ENCODE data around the gene SMAD7.

SMAD7 gene

DNA sequence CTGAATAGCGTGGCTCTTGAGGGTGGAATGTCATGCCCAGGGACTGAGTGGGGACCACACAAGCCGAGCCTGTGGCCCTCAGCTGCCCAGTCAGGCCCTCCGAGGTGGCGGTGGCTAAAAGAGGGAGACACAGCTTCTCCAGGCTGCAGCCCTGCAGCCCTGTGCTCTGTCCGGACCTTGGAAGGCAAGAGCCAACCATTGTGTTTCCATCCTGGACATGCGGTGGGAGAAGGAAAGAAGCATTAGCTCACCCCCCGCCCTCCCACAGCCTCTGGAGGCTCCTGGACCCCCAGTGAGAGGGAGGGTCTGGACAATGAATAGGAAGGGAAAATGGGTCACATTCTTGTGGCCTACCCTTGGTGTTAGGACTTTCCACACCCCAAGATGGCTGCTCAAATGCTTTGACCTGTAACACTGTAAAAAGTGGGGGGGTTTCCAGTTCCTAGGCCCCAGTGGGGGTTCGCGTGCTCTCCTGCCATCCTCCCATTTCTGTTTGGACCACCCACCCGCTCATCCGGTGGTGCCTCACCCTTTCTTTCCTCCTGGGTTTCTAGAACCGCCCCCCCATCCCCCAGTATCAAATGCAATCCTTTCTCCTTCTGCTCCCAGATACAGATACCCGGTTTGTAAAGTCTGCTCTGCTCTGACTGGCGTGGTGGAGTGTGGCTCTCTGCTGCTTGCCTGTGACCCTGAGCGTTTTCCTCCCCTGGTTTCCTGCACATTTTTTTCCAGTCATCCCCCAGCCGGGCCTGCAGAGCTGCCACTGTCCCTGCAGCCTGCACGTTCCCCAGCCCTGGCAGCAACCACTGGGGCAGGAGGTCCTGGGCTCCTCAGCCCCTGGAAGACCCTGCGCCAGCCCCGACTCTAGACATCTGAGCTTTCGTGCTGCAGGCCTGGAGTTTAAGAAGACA, 36.3 kb upstream of the SMAD7 start:
- no peak for DNase-seq (ENCODE audit: low spot score)

DNA sequence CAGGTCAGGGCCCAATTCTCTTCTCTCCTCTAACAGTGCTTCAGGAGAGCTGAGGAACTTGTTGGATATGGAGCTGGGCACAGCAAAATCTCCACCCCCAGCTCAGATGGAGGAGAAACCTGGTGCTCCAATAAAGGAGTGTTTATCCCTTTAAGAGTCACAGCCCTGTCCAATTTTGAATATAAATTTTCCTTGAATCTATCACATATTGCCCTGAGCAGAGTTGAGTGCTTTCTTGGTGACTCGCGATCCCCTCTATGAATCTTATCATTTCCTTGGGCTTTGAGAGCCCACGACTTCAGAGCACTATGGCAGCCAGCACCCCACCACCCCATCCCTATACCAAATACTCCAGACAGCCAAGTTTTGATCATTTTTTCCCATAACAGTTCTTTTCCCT, 34.4 kb upstream of the SMAD7 start:
- DNase-seq (ENCODE audit: low spot score), result no peak

DNA sequence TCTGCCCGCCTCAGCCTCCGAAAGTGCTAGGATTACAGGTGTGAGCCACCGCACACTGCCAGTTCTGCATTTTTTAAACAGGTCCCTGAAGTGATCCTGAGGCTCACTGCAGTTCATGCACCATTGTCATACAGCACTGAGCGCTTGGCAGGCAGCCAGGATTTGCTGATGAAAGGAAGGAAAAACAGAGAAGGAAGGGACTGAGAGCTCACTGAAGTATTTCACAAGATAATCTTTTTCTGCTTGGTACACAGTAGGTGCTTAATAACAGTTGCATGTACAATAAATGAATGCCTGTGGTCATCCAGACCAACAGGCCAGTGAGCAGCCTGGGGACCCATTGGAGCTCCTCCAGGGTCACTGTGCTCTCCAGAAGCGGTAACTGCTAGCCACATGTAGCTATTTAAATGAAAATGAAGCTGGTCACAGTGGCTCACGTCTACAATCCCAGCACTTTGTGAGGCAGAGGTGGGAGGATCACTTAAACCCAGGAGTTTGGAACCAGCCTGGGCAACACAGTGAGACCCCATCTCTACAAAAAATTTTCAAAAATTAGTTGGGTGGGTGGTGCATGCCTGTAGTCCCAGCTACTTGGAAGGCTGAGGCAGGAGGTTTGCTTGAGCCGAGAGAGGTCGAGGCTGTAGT, 33.1 kb upstream of the SMAD7 start:
- DNase-seq (ENCODE audit: low spot score), result no peak

DNA sequence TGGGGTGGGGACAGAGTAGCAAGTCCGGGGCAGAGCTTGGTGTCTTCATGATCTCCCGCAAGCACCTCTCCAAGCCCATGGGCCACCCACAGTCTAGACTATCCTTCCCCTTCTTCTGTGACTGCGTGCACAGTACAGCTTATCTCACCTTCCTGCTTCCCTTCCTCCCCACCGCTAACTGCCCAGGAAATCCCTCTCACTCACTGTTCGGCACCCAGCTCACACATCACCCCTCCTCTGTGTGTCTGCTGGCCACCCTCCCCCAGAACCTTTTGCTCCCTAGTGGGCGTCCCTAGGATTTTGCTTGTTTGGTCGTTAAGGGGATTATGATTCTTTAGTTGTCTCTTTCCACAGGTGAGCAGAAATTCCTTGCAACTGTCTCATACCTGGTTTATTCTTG, 31.5 kb upstream of the SMAD7 start:
- no peak for DNase-seq (ENCODE audit: low spot score)

DNA sequence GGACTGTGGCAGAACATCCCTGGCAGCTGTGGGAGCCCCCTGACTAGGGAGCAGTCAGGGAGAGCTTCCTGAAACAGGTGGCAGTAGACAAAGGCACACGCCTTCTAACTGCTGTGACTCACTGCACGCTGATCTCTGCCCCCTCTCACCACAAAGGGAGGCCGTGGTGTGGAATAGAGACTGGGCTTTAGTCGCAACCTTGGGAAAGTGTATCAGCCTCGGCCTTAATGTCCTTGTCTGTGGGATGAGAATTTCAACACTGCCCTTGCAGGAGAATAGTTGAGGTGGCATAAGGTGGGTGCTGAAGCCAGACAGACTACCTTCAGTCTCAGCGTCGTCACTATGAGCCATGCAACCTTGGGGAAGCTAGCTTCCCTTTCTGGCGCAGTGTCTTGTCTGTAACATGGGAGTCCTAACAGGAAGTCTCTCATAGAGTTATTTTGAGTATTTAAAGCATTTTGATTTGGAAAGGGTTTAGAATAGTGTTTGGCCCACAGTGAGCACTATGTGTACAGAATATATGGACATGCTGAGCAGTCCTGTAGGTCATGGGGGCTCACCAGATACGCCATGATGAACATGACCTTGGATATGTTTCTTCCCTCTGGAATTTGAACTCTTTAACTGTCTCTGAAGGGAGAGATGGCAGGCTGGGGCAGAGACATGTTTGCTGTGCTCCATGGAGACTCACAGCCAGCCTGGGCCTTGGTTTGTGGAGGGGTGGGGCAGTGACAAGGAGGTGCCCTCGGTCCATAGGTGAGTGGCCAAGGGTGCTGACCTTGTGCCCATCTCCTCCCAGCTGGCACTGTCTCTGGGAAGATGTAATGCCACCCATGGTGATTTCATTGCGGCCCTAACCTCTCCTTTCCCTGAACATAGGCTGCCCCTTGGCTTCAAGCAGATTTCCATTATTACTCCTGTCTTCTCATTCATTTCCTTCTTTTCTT, 29.5 kb upstream of the SMAD7 start:
- DNase-seq (ENCODE audit: low spot score), result no peak

DNA sequence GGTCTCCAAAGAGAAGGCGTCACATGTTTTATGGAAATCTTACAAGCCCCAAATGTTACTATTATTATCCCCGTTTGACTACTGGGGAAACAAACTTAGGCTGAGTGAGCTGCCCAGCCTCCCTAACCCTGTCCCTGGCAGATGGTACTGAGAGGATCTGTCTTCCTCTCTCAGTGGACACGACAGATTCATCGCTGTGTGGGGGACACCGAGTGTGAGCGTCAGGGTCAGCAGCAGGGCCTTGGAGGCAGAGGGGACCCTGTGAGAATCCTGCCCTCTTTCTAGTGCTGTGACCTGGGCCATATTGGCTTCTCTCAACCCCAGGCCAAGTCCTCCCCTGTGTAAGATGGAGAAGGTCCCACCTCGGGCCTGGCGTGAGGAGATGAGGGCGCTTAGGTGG, 27.1 kb upstream of the SMAD7 start:
- DNase-seq (ENCODE audit: low spot score), result no peak

DNA sequence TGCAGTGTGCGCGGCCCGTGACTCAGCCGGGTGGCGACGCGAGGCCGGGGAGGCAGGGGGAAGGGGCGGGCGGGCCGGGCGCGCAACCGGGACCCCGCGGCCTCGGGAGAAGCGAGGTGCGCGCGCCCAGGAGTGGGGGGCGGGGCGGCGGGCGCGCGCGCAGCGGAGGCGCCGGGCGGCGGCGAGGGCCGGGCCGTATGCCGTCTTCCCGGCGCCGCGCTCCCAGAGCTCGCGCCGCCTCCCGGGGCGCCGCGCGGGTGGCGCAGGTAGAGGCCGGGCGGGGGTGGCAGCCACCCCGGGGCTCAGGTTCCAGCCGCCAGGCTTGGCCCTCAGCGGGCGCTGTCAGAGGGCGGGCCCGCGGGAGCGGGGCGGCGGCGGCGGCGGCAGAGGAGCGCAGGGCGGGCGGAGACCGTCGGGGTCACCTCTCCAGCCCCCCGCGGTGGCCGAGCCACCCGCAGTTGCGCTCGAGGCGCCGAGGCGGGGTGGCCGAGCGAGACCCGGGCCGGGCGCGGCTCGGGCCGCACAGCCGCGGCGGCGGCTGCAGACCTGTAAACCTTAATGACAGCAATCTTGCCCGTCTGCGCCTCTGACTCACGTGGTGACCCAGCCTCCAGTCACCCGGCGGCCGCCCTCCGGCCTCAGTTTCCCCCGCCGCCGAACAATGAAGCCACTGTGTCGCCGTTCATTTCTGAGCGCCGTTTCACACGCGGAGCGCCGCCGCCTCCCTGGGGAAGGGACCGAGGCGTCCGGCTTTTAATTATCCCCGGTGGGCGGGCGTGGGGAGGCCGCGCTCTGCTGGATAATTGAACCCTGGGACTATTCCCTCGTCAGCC, 25.3 kb upstream of the SMAD7 start:
- DNase-seq (ENCODE audit: low spot score), result peak; percentile 83

DNA sequence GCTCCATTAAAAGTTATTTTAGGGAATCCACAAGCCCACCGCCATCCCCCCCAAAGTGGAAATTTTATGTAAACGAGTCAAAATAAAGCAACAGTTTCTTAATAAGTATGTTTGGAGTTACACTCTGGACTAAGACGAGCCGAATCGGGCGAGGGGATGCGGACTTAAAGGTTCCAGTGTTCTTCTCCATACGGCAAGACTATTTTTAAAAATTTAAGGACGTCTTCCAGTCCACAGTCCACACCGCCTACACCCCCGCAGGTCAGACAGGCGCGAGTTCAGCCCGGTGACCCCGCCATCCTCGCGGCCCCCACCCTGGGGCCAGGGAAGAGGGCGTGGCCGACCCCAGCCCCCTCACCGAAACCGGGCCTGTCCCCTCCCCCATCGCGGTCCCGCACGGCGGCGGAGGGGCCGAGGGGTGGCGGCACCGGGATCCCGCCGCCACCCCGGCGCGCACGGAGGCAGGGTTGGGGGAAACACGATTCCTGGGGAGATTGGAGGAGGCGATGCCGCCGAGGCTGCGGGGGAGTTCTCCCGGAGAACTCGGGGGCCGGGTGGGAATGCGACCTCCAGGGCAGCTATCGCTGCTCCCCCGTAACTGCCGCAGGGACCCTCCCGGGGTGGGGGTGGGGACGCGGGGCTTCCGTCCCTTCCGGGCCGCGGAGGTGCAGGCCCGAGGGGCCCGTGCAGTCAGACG, 24.5 kb upstream of the SMAD7 start:
- DNase-seq (ENCODE audit: low spot score), result no peak

DNA sequence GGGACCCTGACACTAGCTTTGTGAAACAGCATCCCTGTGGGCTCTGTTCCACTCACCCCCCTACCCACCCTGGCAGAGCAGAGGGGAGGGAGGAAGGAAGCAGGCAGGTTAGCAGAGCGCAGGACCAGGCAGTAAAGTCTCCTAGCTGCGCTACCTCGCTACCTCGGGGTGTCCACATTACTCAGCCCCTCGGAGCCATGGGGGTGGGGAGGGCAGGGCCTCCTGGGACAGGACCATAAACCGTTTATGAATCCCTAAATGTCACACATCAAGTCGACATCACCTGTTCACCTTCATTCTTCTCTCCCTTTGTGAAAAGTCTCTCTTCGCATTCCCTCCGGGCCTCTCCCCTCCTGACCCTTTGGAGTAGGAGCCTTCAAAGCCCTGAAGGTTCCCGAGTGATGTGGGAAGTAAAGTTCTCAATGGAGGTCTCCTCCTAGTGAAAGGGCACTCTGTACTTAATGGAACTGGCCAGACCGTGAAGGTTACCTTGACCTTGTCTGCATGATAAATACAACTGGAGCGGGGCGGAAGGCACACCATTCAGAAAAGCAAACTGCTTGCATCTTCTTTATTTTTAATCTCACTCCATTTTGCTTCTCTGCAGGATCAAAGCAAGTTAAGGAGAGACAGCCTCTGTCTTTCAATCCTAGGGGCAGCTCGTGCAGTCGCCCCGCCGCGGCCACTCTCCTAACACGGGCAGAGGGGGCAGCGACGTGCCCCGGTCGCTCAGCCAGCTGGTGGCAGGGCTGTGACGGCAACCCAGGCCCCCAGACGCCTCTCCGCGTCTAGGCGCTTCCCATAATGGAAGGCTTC, 23.7 kb upstream of the SMAD7 start:
- DNase-seq (ENCODE audit: low spot score), result no peak

DNA sequence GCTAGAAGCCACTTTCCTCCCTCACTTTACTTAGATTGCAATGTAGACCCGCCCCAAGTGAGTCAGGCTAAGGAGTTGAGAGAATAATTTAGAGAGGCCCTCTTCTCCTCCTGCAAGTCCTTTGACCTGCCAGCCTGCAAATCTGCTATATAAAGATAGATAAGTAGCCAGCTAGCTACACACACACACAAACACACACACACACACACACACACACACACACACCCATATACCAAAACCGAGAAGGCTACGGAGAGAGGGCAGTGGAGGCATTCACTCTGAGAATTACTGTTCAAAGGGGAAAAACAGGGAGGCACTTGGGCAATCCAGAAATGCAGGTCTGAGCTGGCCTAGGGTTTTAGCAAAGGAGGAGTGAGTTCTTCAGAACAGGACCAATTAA, 23.0 kb upstream of the SMAD7 start:
- no peak for DNase-seq (ENCODE audit: low spot score)

DNA sequence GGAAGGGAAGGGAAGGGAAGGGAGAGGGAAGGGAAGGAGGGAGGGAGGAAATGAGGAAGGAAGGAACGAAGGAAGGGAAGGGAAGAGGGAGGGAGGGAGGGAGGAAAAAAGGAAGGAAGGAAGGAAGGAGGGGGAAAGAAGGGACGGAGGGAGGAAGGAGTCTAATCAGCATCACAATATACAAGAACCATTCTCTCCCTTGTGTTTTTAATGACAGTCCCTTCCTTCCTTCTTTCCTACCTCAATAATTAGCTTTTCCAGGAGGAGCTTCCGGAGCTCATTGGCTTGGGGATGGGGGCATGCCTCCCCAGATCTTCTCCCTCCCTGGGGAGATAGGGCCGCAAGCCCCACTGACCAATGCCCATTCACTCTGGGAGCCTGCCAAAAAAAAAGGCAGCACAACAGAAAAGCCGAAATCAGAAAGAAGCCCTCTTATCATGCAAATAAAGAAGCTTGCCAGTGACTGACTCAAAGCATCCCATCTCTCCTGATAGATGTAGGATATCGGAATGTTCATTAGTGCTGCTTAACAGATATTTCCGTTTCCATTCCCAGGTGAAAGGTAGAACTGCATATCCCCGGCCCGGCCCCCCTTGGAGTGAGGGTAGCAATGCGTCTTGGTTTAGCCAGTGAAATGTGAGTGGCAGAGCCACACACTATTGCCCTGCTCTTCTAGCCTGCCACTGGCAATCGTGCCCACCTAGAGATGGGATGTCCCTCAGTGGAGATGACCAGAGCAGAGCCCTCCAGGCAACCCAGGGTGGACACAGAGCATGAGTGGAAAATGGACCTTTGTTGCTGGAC, 17.8 kb upstream of the SMAD7 start:
- DNase-seq (ENCODE audit: low spot score), result no peak

DNA sequence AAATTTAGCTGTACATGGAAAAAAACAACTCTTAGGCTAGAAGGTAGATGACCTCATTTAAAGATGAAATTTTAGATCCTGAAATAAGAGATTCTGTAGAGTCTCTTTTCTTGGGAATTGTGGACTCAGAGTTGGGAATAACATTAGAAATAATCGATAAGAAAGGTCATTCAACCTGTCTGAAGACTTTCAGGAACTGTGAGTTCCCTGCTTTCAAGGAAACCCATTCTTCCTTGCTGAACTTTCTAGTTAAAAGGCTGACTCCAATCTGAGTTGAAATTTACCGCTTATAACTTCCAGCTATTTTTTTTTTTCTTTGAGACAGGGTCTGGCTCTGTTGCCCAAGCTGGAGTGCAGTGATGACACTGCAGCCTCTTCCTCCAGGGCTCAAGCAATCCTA, 16.8 kb upstream of the SMAD7 start:
- DNase-seq (ENCODE audit: low spot score), result no peak

DNA sequence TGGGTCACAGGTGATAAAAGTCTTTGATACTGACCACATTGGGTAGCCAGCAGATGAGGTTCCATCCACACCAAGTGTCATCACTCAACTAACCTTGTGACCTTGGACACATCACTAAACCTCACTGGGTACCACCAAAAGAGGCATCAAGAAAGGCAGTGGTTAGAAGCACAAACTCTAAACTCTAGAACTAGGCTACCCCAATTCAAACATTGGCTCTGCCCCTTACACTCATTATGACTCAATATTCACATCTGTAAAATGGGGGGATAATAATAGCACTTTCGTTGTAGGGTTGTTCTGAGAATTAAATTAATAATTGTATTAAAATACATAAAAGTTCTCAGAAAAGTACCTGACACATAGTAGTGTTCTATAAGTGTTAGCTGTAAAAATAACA, 15.8 kb upstream of the SMAD7 start:
- DNase-seq (ENCODE audit: low spot score), result no peak

DNA sequence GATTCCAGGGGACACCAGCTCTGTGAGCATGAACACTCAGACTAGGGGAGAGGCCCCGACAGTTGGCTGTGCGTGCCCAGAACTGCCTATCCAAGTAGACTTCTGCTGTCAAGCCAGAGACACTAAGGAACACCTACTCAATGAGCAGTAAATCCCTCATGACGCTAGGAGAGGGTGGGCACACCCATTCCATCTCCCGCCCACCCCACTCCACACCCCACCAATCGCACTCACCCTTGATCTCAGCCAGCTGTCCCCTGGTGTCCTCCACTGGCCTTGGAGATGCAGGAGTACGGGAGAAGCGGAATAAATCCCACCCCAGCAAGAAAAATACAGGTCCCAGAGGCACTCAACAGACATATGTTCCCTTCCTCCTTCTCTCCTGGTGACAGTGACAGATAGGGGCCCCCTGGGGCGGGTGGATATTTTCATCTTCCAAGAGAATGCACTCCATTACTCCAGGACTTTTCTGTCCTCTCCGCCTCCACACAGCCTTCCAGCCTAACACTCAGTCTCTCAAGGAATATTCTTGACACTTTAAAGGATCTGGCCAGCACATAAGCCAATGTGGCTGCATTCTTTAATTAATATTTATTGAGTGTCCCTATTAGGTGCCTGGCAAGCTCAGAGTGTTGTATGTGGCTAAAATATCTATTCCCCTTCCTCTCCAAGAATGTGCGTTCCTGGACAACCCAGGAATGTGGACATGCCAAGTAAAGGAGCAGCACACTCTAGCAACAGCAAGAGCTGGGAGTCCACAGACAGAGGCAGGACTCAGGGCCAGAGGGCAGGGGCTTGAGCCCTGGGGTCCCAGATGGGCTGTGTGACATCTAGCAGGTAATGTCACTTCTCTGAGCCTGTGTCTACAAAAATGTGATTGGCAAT, 13.1 kb upstream of the SMAD7 start:
- DNase-seq (ENCODE audit: low spot score), result no peak

DNA sequence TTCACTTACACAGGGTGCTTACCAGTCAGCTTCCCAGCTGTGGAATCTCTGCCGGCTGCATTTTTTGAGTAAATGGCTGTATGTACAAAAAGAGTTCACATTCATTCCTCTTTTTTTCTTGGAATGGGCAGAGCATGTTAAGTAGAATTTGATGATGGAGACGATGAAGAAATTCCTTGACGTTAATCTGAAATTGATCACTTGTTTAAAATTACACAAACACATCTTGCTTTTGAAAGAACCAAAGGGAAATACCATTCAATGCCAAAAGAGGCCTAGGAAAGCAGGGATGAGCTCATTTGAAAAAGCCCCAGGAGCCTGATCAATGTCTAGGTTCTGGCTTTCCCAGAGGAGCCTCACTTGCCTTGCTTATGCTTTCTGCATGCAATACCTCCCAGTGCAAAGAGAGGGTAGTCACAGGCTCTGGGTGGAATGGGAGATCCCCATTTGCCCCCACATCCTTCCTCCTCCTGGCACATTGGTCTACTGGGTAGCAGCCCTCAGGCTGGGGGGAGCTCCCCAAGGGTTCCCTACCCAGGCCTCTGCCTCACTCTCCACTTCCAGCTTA, 12.3 kb upstream of the SMAD7 start:
- no peak for DNase-seq (ENCODE audit: low spot score)

DNA sequence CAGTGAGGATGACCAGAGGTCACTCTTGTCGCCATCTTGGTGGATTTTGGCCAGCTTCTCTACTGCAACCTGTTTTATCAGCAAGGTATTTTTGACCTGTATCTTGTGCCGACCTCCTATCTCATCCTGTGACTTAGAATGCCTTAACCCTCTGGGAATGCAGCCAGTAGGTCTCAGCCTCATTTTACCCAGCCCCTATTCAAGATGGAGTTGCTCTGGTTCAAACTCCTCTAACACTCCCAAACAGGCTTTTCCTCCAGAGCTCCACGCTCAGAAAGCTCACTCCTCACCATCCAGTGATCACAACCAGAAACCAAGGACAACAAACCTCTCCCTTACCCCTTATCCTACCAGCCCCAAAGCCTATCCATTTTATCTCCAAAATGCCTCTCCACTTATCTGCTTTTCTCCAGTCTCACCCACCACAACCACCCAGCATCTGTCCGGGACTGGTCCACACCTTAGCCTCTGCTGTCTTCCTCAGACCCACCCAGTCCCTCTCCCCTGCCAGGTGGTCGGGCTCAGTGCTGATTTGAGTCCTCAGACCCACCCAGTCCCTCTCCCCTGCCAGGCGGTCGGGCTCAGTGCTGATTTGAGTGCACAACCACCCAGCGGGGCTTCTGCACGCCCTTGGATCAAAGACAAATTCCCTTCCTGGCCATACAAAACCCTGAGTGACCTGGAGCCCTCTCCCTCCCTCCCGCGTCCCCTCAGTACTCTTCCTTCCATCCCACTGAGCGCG, 11.7 kb upstream of the SMAD7 start:
- DNase-seq (ENCODE audit: low spot score), result no peak

DNA sequence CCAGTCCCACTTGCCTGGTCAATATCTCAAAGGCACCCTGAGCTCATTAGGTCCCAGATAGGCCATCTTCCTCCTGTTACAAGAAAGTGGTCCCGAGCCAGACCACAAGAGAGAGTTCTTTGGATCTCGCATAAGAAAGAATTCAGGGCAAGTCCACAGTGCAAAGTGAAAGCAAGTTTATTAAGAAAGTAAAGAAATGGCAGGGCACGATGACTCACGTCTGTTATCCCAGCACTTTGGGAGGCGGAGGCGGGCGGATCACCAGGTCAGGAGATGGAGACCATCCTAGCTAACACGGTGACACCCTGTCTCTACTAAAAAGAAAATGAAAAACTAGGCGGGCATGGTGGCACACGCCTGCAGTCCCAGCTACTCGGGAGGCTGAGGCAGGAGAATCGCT, 10.8 kb upstream of the SMAD7 start:
- DNase-seq (ENCODE audit: low spot score), result no peak
